SHP77 treated with DMSO at 0.1 percent for 48 hours (cell line): ENCODE measurements around the gene IFITM10.

Experiments used
- DNase-seq: peaks from one replicate; lab custom pipeline; 2025; lab: John Stamatoyannopoulos, UW

Gene IFITM10

DNA sequence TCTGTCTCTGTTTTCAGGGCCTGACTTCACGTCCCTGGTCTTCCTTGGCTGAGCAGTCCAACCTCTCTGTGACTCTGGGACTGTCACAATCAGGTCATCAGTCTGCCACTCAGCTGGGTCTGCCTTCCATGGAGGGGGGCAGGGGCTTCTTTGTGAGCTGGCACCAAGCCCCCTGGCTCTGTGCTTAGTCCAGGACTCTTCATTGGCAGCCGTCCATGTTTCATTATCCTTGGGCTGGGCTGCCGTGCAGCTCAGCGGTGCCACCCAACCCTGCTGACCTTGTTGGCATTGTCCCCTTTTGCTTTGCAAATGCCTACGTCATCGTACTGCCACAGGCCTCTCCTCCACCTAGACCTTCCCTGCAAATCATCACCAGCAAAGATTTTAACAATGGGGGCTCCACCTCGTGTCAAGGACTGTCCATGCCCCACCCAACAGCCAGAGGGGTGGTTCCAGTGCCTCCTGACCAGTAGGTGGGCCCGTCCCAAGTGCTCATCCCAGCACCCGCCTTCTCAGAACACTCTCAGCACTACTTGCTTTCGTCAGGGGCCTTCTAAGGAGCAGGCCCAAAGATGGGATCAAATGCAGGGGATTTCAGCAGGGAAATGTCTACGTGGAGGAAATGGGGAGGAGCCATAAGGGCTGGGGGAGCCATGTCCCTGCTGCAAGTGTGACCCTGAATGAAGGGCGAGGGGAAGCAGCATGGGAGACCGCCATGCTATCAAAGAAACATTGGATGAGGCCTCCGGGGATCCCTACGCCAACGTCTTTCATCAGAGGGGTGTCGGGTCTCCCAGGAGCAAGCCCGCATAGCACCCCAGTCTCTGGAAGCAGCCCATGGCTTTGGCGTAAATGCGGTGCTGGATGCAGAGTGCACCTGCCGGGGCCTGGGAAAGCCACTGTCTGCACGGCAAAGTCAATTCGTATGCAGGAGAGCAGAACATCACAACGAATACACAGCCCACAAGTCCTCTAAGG lies 35.2 kb downstream of the IFITM10 start:
- no peak for DNase-seq

DNA sequence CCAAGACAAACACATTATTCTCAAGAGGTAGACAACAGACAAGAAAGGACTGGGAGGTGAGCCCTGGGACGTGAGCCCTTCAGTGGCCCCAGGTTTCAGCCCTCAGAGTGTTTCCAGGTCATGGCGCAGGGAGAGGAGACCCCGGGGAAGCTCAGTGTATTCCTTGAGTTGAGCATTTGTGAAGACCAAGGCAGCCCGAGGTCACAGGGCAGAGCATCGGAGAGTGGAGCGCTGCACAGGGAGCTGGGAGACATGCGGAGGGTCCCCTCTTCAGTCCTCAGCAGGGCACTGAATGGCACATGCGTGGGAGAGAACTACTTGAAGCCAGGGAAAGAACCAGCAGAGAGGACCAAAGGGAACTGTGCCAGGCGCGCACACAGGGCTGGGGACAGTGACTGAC lies 41.7 kb downstream of the IFITM10 start:
- no peak for DNase-seq

DNA sequence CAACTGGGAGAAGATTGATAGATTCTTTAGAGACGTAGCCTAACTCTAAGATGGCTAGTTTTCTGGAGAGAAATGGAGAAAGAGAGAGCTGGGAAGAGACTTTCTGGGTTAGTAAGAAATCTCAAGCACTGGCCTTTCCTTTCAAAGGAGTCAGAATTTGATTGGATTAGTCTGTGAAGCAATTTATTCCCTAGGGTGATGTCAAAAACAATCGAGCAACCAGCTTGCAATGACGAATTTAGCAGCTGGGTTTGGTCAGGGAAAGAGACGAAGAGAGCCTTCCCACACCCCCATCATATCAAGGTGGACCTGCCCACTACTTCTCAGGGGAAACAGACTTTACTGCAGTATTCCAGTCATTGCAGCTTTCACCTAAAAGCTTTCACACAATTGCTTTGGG lies 42.6 kb downstream of the IFITM10 start:
- DNase-seq = no peak

DNA sequence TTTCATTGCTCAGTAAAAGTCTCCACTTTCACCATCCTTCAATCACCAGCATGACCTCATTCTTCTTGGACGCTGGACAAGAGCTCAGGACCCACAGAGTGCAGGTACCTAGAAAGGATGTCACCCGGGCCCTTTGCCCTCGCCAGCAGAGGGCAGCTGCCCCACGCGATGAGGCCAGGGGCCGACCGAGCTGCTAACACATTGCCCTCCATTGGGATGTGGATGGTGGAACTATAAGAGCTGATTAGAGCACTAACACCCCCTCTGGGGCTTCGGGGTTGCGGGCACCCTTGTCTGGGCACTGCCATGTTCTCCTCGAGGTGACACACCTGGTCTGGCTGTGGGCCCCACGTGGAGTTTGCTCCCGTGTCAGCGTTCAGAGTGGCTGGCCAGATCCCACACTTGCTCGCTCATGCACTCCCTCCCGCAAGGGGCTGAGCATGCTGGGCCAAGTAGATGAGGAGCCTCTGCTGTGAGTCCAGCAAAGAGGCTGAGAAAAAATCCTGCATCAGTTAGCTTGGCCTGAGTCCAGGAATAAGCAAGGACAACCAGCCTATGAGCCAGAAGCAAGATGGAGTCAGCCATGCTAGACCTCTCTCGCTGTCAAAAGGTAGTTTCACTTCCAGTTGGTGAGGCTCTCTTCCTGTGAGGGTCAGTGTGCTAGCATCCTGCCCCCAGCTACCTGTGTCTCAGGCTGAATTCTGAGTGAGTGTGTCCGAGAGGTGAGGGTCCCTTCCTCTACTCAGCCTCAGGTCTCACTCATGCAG lies 43.6 kb downstream of the IFITM10 start:
- DNase-seq = no peak

DNA sequence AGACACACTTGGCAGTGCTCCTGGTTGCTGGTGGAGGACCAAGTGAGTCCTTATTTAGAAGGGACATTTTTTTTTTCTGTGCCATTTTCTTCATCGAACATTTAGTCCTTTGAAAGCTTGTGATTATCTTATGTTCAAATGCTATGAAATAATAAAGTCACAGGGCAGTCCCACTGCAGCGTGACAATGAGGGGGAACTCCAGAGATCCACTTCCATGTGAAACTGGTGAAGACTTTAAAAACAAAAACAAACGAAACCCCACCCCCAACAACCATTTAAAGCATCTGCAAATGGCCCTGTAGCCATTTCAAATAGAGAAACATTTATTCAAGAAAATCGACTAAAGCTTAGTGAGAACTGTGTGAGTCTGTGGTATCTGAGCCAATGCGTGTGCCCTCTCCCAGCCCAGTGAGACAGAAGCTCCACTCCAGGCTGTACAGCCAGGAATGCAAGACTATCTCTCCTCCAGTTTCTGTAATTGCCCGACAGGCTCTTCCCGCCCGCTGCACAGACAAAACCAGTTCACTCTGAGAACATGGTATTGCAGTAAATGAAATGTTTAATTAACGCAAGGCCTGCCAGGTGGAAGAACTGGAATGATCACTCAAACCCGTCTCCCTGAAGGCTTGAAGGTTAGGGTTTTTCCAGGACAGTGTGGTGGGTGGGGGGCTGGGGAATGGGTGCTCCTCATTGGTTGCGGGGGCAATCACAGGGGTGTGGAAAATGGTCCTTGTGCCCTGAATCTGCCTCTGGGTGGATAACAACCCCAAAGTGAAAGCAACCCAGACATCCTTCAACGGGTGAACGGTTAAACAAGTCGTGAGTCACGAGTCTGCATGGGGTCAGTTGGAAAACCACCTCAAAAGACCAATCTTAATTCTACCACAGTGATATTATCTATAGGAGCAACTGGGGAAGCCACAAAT lies 45.0 kb downstream of the IFITM10 start:
- DNase-seq = no peak

DNA sequence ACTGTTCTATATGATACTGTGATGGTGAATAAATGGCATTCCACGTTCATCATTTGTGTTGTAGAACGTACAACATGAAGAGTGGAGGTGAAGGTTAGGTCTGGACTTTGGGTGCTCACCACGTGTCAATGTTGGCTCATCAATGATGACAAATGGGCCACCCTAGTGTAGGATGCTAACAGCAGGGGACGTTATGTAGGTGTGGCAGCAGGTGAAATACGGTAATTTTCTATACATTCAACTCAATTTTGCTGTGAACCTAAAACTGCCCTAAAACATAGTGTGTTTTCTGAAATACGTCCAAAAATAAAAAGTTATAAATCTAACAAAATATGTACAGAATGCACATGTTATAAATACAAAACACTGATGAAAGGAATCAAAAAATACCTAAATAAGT lies 47.2 kb downstream of the IFITM10 start:
- no peak for DNase-seq

GRCh38 chr11:1702506-1702905 lies 47.9 kb downstream of the IFITM10 start:
- no peak for DNase-seq

GRCh38 chr11:1701091-1701807 lies 49.1 kb downstream of the IFITM10 start:
- DNase-seq = no peak

GRCh38 chr11:1699771-1700170 lies 50.6 kb downstream of the IFITM10 start:
- no peak for DNase-seq

DNA sequence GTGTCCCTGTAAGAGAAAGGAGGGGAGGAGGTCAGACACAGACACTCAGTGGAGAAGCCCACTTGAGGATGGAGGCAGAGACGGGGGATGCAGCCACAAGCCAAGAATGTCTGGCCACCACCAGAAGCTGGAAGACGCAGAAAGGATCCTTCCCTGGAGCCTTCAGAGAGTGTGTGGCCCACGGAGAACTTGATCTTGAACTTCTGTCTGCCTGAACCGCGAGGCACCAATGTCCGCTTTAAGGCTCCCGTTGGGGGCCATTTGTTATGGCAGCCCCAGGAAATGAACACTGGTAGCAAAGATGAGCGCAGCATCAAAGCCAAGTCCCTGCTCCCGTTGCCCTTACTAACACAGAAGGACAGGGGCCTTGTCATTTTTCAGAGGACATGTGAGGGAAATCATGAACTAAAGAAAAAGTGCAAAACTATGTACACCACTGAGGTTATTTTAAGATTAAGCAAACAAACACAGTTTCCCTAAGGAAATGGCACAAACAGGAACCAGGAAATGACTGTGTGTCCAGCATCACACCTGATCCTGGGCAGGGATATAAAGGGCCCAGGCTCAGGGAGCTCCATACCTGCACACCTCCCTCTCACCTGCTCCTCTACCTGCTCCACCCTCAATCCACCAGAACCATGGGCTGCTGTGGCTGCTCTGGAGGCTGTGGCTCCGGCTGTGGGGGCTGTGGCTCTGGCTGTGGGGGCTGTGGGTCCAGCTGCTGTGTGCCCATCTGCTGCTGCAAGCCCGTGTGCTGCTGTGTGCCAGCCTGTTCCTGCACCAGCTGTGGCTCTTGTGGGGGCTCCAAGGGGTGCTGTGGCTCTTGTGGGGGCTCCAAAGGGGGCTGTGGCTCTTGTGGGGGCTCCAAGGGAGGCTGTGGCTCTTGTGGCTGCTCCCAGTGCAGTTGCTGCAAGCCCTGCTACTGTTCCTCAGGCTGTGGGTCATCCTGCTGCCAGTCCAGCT lies 53.5 kb downstream of the IFITM10 start, which contains the start of gene KRTAP5-6:
Gene KRTAP5-6 (plus strand): TSS at position 588 of the 963 bp plus-strand sequence. CDS start 51 bp downstream, at position 639.
- DNase-seq = no peak

GRCh38 chr11:1695548-1696108 lies 54.8 kb downstream of the IFITM10 start:
- no peak for DNase-seq

- DNase-seq = no peak
Observed at GRCh38 chr11:1694846-1695547, 55.4 kb downstream of the IFITM10 start.

DNA sequence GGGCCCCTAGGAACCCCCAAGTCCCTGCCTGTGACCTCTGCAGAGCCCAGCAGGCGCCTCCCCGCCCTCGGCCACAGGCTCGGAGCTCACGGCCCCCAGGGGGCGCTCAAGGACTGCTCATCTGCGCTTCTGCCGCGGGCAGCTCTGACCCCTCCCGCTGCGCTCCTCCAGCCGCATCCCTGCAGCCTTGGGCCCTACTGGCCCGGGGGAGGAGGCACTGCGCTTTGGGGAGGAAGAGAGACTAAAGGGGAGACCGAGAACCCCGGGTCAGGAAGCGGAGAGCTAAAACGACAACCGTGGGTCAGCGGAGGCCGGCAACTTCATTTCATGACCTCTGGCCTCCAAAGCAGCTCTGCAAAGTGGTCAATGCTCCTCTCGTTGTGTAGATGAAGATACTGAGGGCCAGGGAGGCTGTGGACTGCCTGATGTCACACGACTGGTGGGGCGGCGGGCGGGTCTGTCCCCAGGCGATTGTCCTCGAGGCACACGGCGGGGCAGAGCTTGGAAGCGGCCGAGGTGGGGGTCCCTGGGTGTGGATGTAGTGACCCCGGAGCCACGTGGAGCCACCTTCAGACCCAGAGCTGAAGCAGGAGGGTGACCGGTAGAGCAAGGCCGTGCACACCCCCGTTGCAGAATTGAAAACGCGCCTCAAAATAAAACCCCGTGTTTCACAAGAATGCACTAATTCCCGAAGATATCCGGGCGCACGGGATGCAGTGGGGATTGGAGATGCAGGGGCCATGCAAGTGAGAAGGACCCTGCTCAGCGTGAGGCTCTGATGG lies 56.1 kb downstream of the IFITM10 start:
- DNase-seq = no peak

DNA sequence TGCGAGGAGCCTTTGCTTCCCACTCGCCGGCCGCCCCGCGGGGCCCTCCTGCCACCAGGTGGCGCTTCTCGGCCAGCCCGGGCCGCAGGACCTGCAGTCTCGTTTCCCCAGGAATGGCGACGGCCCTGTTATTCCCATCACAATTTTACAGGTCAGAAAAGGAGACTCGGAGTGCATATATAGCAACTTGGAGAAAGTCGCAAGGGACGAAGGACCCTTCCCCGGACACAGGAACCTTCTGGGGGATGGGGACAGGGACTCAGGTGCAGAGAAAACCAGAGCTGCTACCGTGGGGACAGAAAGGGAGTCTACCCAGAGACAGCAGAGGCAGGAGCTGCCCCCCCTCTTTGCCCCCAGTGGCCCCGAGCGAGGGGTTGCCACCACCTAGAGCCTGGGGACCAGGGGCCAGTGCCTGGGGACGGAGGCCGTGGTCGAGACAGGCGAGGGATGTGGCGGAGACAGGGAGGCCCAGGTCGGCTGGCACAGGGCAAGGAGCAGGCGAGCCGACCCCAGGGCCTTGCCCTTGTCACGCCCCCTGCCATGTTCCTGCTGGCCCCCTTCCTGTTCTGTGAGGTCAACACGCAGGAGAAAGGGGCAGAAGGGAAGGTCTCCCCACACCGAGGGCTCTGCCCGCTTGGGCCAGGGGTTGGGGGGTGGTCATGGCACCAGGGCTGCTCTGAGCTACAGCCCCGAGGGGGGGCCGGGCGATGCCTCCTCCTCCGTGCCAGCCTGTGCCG lies 56.9 kb downstream of the IFITM10 start:
- no peak for DNase-seq

GRCh38 chr11:1692708-1693326 lies 57.6 kb downstream of the IFITM10 start:
- DNase-seq = no peak

DNA sequence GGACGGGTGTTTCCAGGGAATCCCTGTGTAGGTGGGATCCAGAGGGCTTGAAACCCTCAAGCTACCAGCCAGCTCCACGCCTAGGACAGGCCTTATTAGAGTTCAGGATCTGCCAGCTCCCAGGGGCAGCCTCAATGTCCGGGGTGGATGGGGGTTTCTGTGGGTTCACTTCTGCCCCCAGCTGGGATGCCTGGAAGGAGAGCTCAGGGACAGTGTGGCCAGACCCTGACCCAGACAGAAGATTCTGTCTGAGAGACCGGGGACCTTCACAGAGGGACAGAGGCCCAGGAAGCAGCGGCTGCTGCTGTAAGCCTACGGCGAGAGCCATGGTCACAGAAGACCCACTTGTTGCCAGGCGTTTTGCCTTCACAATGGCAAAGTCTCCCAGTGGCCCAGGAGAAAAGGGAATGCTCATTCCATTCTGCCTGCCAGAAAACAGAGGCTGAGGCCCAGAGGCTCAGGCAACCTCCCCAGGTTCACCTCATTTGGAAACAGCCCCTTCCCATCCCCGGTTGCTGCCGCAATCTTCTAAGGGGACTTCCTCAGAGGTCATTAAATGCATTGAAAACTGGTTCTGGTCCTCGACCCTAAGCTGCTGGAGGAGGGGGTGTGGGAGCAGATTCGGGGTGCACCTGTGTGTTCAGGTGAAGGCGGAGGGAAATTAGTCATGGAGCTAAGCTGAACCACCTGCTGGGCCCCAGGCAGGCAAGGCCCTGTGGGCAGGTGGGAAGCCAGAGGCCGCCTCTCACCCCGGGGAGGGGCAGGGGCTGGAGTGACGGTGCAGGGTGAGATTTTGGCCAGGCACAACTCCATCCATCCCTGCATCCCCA lies 58.3 kb downstream of the IFITM10 start:
- no peak for DNase-seq
